ENCODE measurements around the gene LRRC8C. TPM values are rescaled to one million over a fixed set of nuclear protein-coding genes. Genes with fewer than 3 reads are reported as not detected.
"Not testable (repeated sequence)": the region's sequence is repeated elsewhere in the genome, so short reads cannot be mapped to it uniquely, and the experiment has no call there.

Gene LRRC8C
- total RNA-seq, 1 donor from 2014 or later = 3.3 TPM

DNA sequence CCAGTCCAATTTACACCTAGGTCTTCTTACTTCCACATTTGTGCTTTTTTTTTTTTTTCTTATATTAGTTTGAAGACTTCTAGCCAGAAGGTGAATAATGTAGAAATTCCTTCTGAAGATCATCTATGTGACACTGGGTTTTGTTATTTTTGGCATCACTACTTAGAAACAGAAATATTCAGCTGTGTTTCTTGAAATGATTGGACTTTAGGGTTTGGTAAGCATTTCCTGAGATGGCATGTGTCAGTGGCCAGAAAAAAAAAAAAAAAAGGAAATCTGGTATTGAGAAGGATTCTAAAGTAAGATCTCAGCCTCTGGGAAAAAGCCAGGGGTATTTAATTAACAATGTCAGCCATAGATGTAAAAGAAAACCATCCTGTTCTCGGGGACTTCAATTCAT lies 43.4 kb upstream of the LRRC8C start:
- Mint-ChIP-seq H3K27me3 (no peaks in the 10 kb centered on the region), H3K9me3 (ENCODE audit: low read depth) (no peaks in the 10 kb centered on the region), H3K4me1 (ENCODE audit: low read depth) (peaks cover 7% of the 10 kb centered on the region), H3K4me3 (ENCODE audit: low read depth) (no peak overlapping the region), H3K36me3 (ENCODE audit: insufficient read depth) (peaks cover 4% of the 10 kb centered on the region), H3K27ac (no peak overlapping the region)
- TF ChIP-seq, protein P1, sequence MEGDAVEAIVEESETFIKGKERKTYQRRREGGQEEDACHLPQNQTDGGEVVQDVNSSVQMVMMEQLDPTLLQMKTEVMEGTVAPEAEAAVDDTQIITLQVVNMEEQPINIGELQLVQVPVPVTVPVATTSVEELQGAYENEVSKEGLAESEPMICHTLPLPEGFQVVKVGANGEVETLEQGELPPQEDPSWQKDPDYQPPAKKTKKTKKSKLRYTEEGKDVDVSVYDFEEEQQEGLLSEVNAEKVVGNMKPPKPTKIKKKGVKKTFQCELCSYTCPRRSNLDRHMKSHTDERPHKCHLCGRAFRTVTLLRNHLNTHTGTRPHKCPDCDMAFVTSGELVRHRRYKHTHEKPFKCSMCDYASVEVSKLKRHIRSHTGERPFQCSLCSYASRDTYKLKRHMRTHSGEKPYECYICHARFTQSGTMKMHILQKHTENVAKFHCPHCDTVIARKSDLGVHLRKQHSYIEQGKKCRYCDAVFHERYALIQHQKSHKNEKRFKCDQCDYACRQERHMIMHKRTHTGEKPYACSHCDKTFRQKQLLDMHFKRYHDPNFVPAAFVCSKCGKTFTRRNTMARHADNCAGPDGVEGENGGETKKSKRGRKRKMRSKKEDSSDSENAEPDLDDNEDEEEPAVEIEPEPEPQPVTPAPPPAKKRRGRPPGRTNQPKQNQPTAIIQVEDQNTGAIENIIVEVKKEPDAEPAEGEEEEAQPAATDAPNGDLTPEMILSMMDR (IDR thresholded peaks at IDR 0.05; ENCODE audit: unreplicated experiment) = no peak
- no peak for DNase-seq (ENCODE audit: low spot score, unreplicated experiment)

DNA sequence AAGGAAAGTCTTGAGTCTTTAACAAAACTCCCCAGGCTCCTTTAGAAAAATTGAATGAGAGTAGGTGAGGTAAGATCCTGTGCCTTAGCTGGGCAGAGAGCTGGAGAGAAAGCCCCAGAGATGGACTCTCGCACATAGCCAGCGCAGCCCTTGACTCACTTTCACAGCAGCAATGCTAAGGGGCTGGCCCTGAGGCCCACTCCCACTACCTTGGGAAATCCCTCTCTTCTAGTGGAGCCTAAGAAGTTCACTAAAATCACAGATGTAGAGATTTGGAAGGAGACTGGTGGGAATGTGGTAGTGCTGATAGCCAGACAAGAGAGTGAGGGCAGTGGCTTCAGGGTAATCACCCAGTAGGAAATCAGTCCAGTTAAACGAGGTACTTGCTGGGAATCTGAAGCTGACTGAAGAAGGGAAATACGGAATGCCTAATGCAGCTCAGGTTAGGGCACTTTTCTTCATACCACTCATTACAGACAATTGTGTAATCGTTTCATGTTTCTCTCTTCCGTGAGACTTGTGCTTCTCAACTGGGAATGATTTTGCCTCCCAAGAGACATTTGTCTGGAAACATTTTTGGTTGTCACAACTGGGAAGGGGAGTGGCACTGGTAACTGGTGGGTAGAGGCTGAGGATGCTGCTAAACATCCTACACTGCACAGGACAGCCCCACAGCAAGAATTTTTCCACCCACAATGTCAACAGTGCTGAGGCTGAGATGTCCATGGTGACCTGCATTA lies 42.4 kb upstream of the LRRC8C start:
- peaks cover 3% of the 10 kb centered on the region for H3K36me3 Mint-ChIP-seq (ENCODE audit: insufficient read depth)
- H3K4me3 Mint-ChIP-seq (ENCODE audit: low read depth) = no peak overlapping the region
- peaks cover 7% of the 10 kb centered on the region for H3K4me1 Mint-ChIP-seq (ENCODE audit: low read depth)

DNA sequence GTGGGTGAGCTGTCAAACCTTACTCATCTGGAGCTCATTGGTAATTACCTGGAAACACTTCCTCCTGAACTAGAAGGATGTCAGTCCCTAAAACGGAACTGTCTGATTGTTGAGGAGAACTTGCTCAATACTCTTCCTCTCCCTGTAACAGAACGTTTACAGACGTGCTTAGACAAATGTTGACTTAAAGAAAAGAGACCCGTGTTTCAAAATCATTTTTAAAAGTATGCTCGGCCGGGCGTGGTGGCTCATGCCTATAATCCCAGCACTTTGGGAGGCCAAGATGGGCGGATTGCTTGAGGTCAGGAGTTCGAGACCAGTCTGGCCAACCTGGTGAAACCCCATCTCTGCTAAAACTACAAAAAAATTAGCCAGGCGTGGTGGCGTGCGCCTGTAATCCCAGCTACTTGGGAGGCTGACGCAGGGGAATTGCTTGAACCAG lies 40.0 kb upstream of the LRRC8C start:
- not testable (repeated sequence) for H3K4me1 Mint-ChIP-seq (ENCODE audit: low read depth); DNase-seq (ENCODE audit: low spot score, unreplicated experiment); H3K36me3 Mint-ChIP-seq (ENCODE audit: insufficient read depth); H3K4me3 Mint-ChIP-seq (ENCODE audit: low read depth); H3K27me3 Mint-ChIP-seq; H3K27ac Mint-ChIP-seq; H3K9me3 Mint-ChIP-seq (ENCODE audit: low read depth)

More for the DNA sequence above, 42.4 kb upstream of the LRRC8C start:
- DNase-seq (ENCODE audit: low spot score, unreplicated experiment) = no peak
- Mint-ChIP-seq H3K27ac (peak overlapping the region; percentile 38), H3K9me3 (ENCODE audit: low read depth) (no peaks in the 10 kb centered on the region), H3K27me3 (no peaks in the 10 kb centered on the region)
- TF ChIP-seq, protein P1 (IDR thresholded peaks at IDR 0.05; ENCODE audit: unreplicated experiment) = no peak

DNA sequence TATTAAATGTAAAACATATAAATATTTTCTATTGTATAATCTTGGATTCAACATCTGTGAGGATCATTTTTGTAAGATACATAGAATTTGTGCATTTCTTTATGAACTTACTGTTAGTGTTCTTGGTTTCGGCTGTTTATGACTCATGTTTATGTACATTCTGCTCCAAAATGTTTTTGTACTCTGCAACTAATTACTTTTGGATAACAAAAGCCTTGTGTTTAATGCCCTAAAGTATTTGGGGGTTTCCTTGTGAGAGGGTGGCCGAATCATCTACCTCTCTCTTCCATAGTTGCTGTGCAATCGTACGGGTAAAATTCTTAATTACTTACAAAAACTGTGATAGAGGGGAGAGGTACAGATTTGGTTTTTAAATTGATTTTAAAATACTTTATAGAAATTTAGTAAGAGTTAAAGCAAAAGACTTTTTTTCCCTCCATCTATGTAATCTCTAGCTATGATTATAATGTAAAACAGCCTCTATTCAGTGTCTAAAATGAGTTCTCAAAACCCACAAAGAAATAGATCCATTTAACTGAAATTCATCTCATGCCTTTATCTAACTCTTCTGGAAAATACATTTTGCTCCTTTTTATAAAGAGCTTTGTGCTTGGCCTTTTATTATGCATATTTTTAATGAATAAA lies 38.7 kb upstream of the LRRC8C start:
- H3K4me1 Mint-ChIP-seq (ENCODE audit: low read depth) = peaks cover 2% of the 10 kb centered on the region
- H3K9me3 Mint-ChIP-seq (ENCODE audit: low read depth) = no peaks in the 10 kb centered on the region
- DNase-seq (ENCODE audit: low spot score, unreplicated experiment) = no peak
- H3K36me3 Mint-ChIP-seq (ENCODE audit: insufficient read depth) = peaks cover 2% of the 10 kb centered on the region
- H3K27ac Mint-ChIP-seq = no peak overlapping the region
- TF ChIP-seq, protein P1 (IDR thresholded peaks at IDR 0.05; ENCODE audit: unreplicated experiment) = no peak
- H3K4me3 Mint-ChIP-seq (ENCODE audit: low read depth) = no peak overlapping the region
- H3K27me3 Mint-ChIP-seq = no peaks in the 10 kb centered on the region

DNA sequence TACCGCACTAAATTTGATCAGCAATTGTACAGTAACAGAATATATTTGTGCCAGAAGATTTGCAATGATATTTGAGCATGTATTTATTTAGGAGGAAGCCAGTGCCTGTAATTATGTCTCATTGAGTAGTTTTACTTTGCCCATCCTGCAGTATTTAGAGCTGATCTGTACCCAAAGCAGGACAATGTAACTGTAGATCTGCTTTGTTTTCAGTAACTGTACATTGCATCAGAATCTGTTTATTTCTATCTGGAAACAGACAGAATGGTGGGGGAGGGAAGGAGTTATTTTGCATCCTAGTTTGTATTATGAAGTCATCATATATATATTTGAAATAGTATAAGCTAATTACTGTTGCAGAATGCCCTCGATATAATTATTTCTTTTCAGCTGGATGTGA lies 36.2 kb upstream of the LRRC8C start:
- Mint-ChIP-seq H3K4me1 (ENCODE audit: low read depth) (peaks cover 2% of the 10 kb centered on the region), H3K36me3 (ENCODE audit: insufficient read depth) (peaks cover 2% of the 10 kb centered on the region), H3K27ac (no peak overlapping the region), H3K27me3 (no peaks in the 10 kb centered on the region), H3K9me3 (ENCODE audit: low read depth) (no peaks in the 10 kb centered on the region), H3K4me3 (ENCODE audit: low read depth) (no peak overlapping the region)
- TF ChIP-seq, protein P1 (IDR thresholded peaks at IDR 0.05; ENCODE audit: unreplicated experiment) = no peak
- no peak for DNase-seq (ENCODE audit: low spot score, unreplicated experiment)

All from progenitor cell of endocrine pancreas (in vitro differentiated cells).